ENCODE results near the gene PXDN. TPM values are rescaled to one million over a fixed set of nuclear protein-coding genes. Genes with fewer than 3 reads are reported as not detected.

The PXDN gene
- total and polyA plus RNA-seq, 11 donors: 5.9 to 83.7 (median 28.2) TPM

DNA sequence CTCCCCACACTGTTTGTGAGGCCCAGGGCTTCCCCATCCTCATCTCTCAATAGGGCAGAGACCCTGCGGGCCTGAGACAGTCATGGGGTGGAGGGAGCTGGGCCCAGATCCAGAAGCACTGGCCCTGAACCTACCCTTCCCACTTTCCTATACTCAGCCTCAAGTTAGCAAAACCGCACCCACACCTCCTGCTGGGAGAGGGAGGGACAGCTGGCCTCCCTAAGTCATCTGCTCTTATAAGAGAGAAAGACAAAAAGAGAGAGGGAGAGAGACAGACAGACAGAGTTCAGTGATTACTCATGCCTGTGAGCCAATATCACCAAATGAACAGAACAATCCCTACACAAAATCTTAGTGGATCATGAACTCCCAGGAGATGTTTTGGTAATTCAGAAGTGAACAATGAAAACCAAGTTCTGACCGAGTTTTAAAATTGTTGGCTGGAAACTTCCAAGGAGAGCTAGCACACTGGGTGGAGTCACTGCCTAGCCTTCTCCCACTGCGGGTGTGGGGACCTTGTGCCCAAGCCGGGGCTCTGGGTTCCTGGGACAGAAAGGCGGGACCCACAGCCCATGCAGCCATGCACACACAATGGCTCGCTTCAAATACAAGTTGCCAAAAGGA, 130.5 kb downstream of the PXDN start:
- Histone ChIP-seq H3K27ac (peak overlapping the region in 10 of 12 donors; percentile 5 to 76 (median 56)), H3K4me1 (peaks cover 0 to 17% (median 2%) of the 10 kb centered on the region in 12 donors), H3K36me3 (no peaks in the 10 kb centered on the region), H3K27me3 (no peaks in the 10 kb centered on the region), H3K4me3 (no peak overlapping the region), H3K9me3 (no peaks in the 10 kb centered on the region)
- WGBS, 4 donors: 48 to 71% (median 68%) methylated on average over 7 of the region's 7 CpGs
- intact Hi-C loops (cut with DNase I): no loop called here
- TF ChIP-seq, protein P1, sequence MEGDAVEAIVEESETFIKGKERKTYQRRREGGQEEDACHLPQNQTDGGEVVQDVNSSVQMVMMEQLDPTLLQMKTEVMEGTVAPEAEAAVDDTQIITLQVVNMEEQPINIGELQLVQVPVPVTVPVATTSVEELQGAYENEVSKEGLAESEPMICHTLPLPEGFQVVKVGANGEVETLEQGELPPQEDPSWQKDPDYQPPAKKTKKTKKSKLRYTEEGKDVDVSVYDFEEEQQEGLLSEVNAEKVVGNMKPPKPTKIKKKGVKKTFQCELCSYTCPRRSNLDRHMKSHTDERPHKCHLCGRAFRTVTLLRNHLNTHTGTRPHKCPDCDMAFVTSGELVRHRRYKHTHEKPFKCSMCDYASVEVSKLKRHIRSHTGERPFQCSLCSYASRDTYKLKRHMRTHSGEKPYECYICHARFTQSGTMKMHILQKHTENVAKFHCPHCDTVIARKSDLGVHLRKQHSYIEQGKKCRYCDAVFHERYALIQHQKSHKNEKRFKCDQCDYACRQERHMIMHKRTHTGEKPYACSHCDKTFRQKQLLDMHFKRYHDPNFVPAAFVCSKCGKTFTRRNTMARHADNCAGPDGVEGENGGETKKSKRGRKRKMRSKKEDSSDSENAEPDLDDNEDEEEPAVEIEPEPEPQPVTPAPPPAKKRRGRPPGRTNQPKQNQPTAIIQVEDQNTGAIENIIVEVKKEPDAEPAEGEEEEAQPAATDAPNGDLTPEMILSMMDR (IDR thresholded peaks at IDR 0.05): no peak
- TF ChIP-seq POLR2A (IDR thresholded peaks at IDR 0.05): no peak
- ATAC-seq (peak; percentile 62 to 91 (median 74)), DNase-seq (peak in 1 of 5 donors; percentile 68)

DNA sequence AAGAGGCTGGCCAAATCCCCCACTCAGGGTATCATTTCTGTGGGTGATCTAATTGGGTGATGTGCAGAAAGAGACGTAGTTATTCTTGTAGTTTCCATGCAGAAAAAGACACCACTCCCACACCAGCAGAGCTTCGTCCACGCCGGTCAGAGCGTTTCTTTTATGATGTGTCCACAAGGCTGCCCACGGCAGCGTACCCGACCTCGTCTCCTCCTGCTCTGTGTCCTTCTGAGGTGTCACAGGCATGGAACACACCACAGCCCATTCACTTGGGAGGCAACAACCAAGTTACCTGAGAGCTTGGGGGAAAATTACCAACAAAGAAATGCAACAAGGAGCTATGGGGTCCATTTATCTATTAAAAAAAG, 131.3 kb downstream of the PXDN start:
- ATAC-seq (no peak), DNase-seq (no peak)
- Histone ChIP-seq H3K27ac (peak overlapping the region in 6 of 12 donors; percentile 29 to 76 (median 64)), H3K4me1 (peaks cover 0 to 17% (median 2%) of the 10 kb centered on the region in 12 donors), H3K9me3 (no peaks in the 10 kb centered on the region), H3K36me3 (no peaks in the 10 kb centered on the region), H3K4me3 (no peak overlapping the region), H3K27me3 (no peaks in the 10 kb centered on the region)
- WGBS, 4 donors: 92 to 98% (median 97%) methylated on average over 9 of the region's 9 CpGs
- intact Hi-C loops (cut with DNase I): no loop called here
- no peak for TF ChIP-seq POLR2A (IDR thresholded peaks at IDR 0.05)
- TF ChIP-seq, protein P1 (IDR thresholded peaks at IDR 0.05): no peak

DNA sequence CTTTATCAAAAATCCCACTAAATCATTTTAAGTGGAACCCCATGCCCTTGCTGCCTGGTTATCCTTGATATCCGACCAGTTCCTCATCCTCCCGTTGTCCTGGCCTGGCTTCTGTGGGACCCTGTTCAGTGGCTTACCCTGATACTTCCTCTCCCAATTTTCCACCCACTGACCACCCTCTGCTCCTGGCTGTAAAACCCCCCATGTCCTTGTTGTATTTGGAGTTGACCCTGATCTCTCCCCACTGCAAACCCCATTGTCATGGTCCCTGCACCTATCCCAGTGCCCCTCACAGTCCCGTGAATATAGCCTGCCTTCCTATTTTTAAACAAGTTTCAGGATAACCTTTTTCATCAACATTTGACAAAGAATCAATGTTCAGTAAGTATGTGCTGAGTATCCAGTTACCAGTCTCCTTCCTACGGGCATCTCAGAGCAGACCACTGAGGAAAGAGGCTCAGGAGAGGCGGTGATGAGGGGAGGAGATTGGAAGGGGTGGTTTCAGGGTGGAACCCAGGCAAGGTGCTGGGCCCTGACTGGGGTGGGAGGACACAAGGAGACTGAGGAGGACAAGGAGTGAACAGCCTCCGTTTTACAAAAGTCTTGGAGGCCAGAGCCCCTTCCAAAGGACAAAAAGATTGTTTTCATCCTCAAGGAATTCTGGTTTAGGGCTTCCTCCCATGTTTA, 131.8 kb downstream of the PXDN start:
- H3K36me3 ChIP-seq: no peaks in the 10 kb centered on the region
- no peaks in the 10 kb centered on the region for H3K27me3 ChIP-seq
- H3K4me1 ChIP-seq: peaks cover 0 to 17% (median 3%) of the 10 kb centered on the region in 12 donors
- no peak for ATAC-seq
- no peaks in the 10 kb centered on the region for H3K9me3 ChIP-seq
- H3K27ac ChIP-seq: peak overlapping the region in 1 of 12 donors; percentile 29
- WGBS, 4 donors: 84 to 93% (median 90%) methylated on average over 6 of the region's 6 CpGs
- TF ChIP-seq, protein P1 (IDR thresholded peaks at IDR 0.05): no peak
- no peak for TF ChIP-seq POLR2A (IDR thresholded peaks at IDR 0.05)
- DNase-seq: no peak
- H3K4me3 ChIP-seq: no peak overlapping the region
- intact Hi-C loops (cut with DNase I): no loop called here

- no peaks in the 10 kb centered on the region for H3K27me3 ChIP-seq
- no peaks in the 10 kb centered on the region for H3K9me3 ChIP-seq
- ATAC-seq (no peak), DNase-seq (no peak)
- WGBS, 4 donors: 75 to 96% (median 86%) methylated on average over 8 of the region's 8 CpGs
- peaks cover 0 to 24% (median 5%) of the 10 kb centered on the region in 12 donors for H3K4me1 ChIP-seq
- H3K27ac ChIP-seq: no peak overlapping the region
- no peak overlapping the region for H3K4me3 ChIP-seq
- H3K36me3 ChIP-seq: no peaks in the 10 kb centered on the region
- intact Hi-C loops (cut with DNase I): no loop called here
- TF ChIP-seq POLR2A (IDR thresholded peaks at IDR 0.05): no peak
- TF ChIP-seq, protein P1 (IDR thresholded peaks at IDR 0.05): no peak
These were observed 132.4 kb downstream of the PXDN start for GRCh38 chr2:1611886-1612285.

Data from heart left ventricle (tissue), 16 donors.